DLD1 (cell line): Measurements from ENCODE around the gene CTCF.

Source experiments
- in situ Hi-C: cut with HindIII; loops from 2 replicates; pipeline ENCODE4 v1.10.0; 2017; ENCODE audit warnings: low sequenced_read_pairs

The CTCF gene

GRCh38 chr16:67547423-67548264 is 14.7 kb upstream of the CTCF start:
- in situ Hi-C loops, result no loop called here

- in situ Hi-C loops, result no loop called here
These were observed 13.8 kb upstream of the CTCF start for GRCh38 chr16:67548265-67549126.

- in situ Hi-C loops, result no loop called here
These were observed 13.1 kb upstream of the CTCF start for GRCh38 chr16:67549240-67549639.

GRCh38 chr16:67549936-67550335 is 12.4 kb upstream of the CTCF start:
- in situ Hi-C loops, result no loop called here

- in situ Hi-C loops, result no loop called here
These were observed 11.2 kb upstream of the CTCF start for GRCh38 chr16:67551091-67551490.

- in situ Hi-C loops, result no loop called here
These were observed 10.4 kb upstream of the CTCF start for GRCh38 chr16:67551972-67552371.

GRCh38 chr16:67552476-67552875 is 9.8 kb upstream of the CTCF start:
- in situ Hi-C loops, result no loop called here

GRCh38 chr16:67555795-67556212 is 6.5 kb upstream of the CTCF start:
- in situ Hi-C loops, result no loop called here

GRCh38 chr16:67558859-67559258 is 3.5 kb upstream of the CTCF start:
- in situ Hi-C loops, result no loop called here

GRCh38 chr16:67560827-67561342 is 1.4 kb upstream of the CTCF start:
- in situ Hi-C loops, result no loop called here

GRCh38 chr16:67561501-67561823 is 864 bp upstream of the CTCF start:
- in situ Hi-C loops, result no loop called here

- in situ Hi-C loops, result no loop called here
These were observed 351 bp upstream of the CTCF start for GRCh38 chr16:67561824-67562525.

- in situ Hi-C loops, result no loop called here
These were observed 787 bp downstream of the CTCF start for GRCh38 chr16:67562918-67563707.

- in situ Hi-C loops, result no loop called here
These were observed 1.6 kb downstream of the CTCF start for GRCh38 chr16:67563708-67564468.

GRCh38 chr16:67565470-67566100 is 3.3 kb downstream of the CTCF start:
- in situ Hi-C loops, result no loop called here

- in situ Hi-C loops, result no loop called here
These were observed 9.1 kb downstream of the CTCF start for GRCh38 chr16:67571464-67571863.

- in situ Hi-C loops, result no loop called here
These were observed 9.7 kb downstream of the CTCF start for GRCh38 chr16:67571981-67572431.

GRCh38 chr16:67579686-67580085 is 17.4 kb downstream of the CTCF start:
- in situ Hi-C loops, result loop anchor here (25.0 kb wide), 1 partner anchor 108 kb away; no protein-coding TSS in a partner anchor

- in situ Hi-C loops, result loop anchor here (25.0 kb wide), 1 partner anchor 107 kb away; no protein-coding TSS in a partner anchor
These were observed 17.9 kb downstream of the CTCF start for GRCh38 chr16:67580202-67580601.
